CD4-positive, alpha-beta T cell treated with Interleukin-4 for 4 hours (primary cell): ENCODE measurements around the gene AP1B1.
A peak's percentile ranks its signal among the peaks of the same experiment; 100 is the strongest.
"Not testable (repeated sequence)": the region's sequence is repeated elsewhere in the genome, so short reads cannot be mapped to it uniquely, and the experiment has no call there.

Experiments used
- DNase-seq: peaks from one replicate; pipeline ENCODE4 v3.0.0-alpha.2; 2020

AP1B1 gene

GRCh38 chr22:29387921-29388758, at the start of gene AP1B1:
TSS of gene AP1B1 (minus strand) at chr22:29388570. CDS start at chr22:29367243, 21,327 bp downstream.
- peak; percentile 92 for DNase-seq

DNA sequence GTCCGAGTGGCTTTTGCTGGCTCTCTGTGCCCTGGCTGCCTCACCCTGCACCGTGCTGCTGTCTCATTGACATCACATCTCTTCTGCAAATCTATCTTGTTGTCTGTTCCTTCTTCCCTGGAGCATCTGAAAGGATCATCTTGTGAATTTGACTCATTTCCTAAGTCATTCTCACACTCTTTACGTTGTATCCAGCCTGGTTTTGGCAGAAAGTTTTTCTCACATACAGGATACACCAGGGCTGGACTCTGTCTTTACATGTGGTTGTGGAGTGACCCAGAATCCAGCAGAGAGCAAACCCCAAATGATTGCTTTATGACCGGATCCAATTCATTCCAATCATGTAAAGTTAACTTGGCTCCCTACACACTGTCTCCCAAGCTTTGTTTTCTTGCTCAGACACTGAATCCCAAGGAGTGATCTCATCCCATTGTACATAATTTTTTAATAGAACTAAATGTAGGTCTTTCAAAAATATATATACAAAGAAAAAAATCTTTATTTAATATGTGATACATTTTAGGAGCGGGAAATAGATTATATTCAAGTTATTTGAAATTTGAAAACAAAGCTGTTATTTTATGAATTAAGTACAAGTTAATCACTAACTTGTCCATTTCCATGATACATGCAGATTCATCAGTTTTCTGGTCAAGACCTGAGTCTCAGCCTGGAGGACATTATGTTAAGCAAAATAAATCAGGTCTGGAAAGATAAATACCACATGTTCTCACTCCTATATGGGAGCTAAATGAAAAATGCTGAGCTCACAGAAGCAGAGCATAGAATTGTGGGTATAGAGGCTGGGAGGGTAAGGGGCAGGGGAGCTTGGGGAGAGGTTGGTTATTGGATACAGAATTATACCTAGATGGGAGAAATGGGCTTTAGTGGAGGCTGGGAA, 47.1 kb upstream of the AP1B1 start:
- no peak for DNase-seq

DNA sequence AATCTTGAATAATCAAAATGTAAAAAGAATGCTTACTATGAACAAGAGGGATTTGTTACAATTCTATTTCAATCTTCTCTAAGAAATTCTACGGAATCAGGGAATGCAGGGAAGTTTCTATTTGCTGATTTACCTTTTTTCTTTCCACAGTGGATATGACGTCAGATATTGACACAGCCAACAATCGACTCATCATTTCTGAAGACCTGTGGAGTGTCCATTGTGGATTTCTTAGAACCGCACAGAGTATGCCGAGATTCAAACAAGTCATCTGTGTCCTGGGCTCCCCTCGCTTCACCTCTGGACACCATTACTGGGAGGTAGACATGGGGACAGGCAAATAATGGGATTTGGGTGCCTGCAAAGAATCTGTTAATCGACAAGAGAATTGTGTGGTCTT, 45.9 kb upstream of the AP1B1 start:
- no peak for DNase-seq

DNA sequence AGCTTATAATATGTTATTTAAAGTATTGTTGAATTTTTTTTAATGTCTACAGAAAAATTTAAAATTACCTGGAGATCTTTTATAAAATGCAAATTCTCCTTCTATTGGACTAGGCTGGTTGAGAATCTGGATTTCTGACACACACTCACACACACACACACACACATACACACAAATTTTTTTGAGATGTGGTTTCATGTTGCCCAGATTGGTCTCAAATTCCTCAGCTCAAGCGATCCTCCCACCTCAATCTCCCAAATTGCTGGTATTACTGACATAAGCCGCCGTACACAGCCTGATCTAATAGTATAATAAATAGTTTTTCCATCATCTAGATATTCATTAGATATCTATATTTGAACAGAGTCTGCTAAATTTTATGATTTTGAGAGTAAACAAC, 45.5 kb upstream of the AP1B1 start:
- DNase-seq: no peak

DNA sequence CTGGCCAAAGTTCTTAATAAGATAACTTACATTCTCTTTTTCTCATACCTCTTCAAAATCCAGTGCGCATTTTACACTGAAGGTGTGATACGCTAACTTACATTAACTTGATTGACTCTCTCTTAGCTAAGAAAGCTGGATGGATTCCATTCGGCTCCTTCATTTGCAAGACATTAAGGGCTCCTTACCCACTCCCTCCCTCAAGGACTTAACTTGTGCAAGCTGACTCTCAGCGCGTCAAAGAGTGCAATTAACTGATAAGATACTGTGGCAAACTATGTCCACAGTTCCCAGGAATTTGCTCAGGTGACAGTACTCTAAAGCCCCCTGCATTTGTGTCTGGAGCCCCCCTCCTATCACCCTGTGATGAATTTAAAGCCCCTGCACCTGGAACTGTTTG, 43.6 kb upstream of the AP1B1 start:
- no peak for DNase-seq

DNA sequence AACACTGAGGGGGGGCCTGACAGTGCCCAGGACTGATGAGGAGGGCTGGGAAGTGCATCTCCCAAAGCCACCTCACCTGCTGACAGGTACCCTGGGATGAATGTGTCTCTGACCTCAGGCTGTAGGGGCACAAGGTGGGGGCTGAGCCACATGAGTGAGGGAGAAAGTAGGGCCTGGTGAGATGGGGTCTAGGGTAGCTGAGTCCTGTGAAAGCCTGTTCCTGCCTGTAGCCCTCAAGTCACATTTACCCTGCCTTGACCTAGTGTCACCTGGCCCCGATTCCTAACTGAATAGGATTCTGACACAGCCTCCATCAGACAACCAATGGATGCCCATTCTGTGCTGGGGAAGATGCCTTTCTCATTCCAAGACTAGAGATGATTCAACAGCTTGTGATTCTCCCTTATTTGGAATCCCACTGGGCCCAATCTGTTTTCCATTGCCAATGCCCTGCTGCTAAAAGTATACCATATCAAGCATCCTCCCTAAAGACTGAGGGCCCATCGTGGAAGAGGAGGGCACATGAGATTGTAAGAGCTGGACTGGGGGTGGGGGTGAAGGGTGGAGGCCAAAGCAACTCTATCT, 38.9 kb upstream of the AP1B1 start:
- no peak for DNase-seq

- DNase-seq: no peak
Observed at GRCh38 chr22:29426476-29426875, 38.1 kb upstream of the AP1B1 start.

DNA sequence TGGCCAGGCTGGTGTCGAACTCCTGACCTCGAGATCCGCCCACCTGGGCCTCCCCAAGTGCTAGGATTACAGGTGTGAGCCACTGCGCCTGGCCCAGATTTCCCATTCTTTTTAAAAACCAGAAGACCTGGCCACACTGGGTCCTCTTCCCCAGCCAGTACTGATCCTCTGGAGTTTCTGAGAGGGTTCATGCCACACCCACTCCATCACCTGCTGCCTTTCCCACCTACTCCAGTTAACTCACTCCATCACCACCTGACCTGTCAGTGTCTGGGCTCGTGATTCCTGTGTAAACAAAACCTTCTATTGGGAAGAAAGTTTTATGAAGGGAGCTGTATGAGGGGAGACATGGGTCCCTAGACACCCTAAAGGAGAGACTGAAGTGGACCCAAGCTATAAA, 30.3 kb upstream of the AP1B1 start:
- DNase-seq: not testable (repeated sequence)

DNA sequence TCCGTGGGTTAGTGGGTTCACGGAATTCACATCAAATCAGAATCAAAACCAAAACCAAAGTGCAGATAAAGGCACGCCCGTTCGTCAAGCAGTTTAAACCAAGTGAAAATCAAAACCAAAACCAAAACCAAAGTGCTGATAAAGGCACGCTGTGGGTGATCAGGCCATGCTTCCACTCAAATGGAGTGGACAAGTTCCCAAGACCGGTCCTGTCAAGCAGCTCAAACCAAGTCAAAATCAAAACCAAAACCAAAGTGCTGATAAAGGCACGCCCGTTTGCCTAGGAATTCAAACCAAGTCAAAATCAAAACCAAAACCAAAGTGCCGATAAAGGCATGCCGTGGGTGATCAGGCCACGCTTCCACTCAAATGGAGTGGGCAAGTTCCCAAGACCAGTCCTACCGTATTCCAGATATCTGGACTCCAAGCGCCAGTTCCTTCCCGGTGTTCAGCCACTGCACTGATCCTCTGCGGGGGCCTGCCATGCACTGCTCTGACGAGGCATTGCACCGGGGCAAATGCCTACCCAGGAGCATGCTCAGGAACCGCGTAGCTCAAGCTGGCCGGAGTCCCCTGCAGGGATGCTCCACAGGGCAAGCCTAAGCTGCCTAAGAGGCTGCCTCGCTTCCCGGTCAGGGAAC, 26.7 kb upstream of the AP1B1 start:
- DNase-seq: peak; percentile 79

DNA sequence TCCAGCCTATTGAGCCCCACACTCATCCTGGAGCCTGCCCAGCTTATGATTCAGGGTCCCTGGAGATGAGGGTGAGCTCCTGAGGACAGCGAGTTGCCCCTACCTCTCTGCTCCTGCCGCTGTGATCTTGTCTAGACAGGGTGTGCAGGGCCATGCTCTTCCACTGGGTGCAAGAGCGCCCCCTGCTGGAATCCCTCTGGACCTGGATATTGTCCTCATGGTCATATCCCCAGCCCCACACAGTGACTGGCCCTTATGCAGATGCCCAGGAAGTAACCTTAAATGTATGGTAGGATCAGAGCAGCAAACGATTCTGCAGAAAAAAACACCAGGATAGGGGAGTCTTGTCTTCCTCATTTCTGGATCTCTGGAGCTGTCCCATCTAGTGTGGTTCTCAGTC, 24.4 kb upstream of the AP1B1 start:
- DNase-seq: not testable (repeated sequence)

- DNase-seq: not testable (repeated sequence)
Observed at GRCh38 chr22:29411569-29412211, 23.3 kb upstream of the AP1B1 start.

GRCh38 chr22:29408940-29409339, 20.6 kb upstream of the AP1B1 start:
- no peak for DNase-seq

GRCh38 chr22:29401538-29401937, 13.2 kb upstream of the AP1B1 start:
- not testable (repeated sequence) for DNase-seq

DNA sequence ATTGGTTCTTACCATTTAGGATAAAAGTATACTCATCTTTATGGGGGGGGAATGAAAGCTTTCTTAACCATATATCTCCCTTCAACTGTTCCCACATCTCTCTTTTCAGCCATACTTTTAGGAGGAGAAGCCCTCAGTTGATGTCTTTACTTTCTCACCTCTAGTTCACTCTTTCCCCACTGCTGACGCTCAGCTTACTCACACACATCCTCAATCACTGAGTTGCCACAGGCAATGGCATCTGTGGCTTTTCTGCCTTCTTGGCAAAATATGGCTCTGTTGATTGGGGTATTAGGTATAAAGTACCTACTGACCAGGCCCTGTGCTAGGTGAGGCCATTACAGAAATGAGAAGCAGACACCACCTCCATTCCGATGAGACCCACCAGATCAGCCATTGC, 12.2 kb upstream of the AP1B1 start:
- DNase-seq: no peak

DNA sequence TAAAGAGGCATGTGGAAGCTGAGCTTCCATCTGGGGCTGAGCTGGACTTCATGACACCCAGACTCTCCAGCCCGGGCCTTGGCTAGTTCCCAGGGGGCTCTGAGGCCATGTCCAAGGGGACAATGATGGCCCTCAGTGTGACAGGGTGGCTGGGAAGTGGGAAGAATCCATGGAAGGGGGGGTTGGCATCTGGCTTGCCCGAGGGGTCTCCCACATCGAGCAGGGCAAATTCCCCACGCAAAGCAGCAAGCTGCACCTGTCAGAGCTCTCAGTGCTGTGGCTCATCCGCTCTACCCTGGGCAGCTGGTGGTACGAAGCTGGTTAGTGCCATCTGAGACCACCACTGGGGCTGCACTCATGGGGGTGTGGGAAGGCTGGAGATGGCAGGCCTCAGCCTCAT, 9.4 kb upstream of the AP1B1 start:
- DNase-seq: no peak

DNA sequence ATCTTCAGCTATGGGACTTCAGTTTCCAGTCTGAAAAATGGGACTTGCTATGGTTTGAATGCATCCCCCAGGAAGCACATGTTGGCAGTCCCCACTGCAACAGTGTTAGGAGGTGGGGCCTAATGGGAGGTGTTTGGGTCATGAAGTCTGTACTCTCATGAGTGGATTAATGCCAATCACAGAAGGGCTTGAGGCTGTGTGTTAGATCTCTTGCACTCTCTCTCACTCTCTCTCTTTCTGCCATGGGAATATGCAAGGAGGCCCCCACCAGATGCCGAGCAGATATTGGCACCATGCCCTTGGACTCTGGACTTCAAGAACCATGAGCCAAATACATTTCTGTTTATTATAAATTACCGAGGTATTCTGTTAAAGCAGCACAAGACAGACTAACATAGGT, 7.8 kb upstream of the AP1B1 start:
- no peak for DNase-seq

DNA sequence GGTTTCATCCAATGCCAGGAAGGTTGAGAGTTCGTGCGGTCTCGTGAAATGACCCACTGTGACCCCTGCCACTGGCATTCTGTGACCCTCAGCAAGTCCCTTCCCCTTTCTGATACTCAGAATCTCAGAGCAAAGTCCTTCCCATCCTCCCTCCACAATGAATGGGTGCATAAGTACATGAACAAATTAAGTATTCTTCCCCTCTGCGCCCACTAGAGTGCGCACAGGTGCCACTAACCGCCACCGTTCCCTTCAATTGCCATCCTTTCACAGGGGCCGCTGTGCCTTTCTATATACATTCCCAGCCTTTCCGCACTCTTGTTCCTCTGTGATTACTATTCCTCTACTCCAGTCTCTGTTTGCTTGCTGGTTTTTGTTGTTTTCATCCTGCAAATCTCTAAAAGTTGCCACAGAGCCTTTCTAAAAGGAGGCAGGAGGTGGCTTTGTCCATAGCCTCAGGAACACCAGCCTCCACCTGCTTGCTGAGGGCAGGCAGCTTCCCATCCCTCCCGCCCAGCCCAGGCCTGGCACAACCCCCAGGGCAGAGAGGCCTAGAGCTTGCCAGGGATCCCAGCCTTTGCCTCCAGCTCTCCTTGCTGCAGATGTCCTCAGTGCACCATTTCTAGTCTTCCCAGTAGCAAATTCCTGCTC, 6.7 kb upstream of the AP1B1 start:
- peak; percentile 70 for DNase-seq

GRCh38 chr22:29393019-29393608, 4.7 kb upstream of the AP1B1 start:
- no peak for DNase-seq

DNA sequence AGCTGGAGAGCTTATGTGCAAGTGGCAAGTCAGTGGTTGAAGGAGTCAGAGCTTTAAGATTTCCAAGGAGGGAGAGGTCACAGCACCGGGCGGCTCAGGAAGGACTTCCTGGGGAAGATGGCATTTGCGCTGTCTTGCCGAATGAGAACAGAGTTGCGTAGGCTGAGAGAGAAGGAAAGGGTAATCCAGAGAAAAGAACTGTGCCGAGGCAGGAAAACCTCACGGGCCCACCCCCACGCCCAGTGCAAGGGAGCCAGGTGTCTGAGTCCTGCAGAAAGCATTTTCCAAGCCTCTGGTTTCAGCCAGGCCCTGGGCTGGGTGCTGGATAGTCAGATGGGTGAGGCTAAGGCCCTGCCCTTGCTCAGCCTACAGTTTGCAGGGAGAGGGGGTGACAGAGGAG, 3.2 kb upstream of the AP1B1 start:
- no peak for DNase-seq

GRCh38 chr22:29390270-29390669, 1.9 kb upstream of the AP1B1 start:
- no peak for DNase-seq

DNA sequence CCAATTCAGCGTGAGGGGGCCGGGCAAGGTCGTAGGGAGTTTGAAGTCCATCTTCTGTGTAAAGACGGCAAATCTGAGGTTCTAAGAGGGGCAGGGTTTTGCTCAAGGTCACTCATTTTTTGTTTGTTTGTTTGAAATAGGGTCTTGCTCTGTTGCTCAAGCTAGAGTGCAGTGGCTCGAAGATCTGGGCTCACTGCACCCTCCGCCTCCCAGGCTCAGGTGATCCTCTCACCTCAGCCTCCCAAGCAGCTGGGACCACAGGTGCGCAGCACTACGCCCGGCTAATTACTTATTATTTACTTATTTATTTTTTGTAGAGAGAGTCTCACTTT, 355 bp upstream of the AP1B1 start:
- no peak for DNase-seq

GRCh38 chr22:29386708-29387107, 1.7 kb downstream of the AP1B1 start:
- DNase-seq: no peak
